HCT116 (cell line): ENCODE data around the gene NKRF. TPM values are rescaled to one million over a fixed set of nuclear protein-coding genes. Genes with fewer than 3 reads are reported as not detected.

Experiments
- ATAC-seq: fragments of 200-7000 bp; cut with Tn5 transposase; 2 replicates; pipeline ENCODE4 v1.9.1; 2020; ENCODE audit warnings: mild to moderate bottlenecking, moderate library complexity
- BruUV-seq: library from RNA; stranded (reverse); fragments of 400-500 nt; replicated peaks from 2 replicates; lab custom pipeline; 2021; lab: Mats Ljungman, UMichigan
- CTCF ChIA-PET: fragments of 300-600 bp; sonication (Branson Sonifier 250); formaldehyde crosslinking; loops from one replicate; lab custom pipeline; 2021; ENCODE audit warnings: antibody characterized with exemption; lab: Charles Lee
- POLR2A ChIA-PET: fragments of 300-600, 350-600 bp; sonication (Branson Sonifier 250); formaldehyde crosslinking; loops from one replicate; lab custom pipeline; 2021; ENCODE audit warnings: antibody characterized with exemption; lab: Charles Lee
- RAD21 ChIA-PET, 2 experiments: fragments of 300-600 bp; sonication (Branson Sonifier 250); formaldehyde crosslinking; loops; one replicate each; lab custom pipeline; 2023; ENCODE audit warnings: low total read pairs in 2 of 2; ENCODE audit not compliant: uncharacterized antibody in 2 of 2, unreplicated experiment in 2 of 2, low non-redundant PET in 1 of 2; lab: Charles Lee
- DNase-seq: peaks from one replicate; pipeline ENCODE4 v3.0.0-alpha.2; 2010; ENCODE audit warnings: low read depth, low spot score
- H2AFZ ChIP-seq: fragments of 200-600 bp; shearing (Covaris generic), sonication (generic); 2 replicates; pipeline ENCODE4 v1.6.1; 2017; ENCODE audit warnings: low read depth, mixed run types, mixed read lengths, antibody characterized with exemption, low read length; ENCODE audit not compliant: poor library complexity, severe bottlenecking
- H3K27ac ChIP-seq: 2 replicates; pipeline ENCODE4 v1.5.1; 2012; ENCODE audit warnings: low read depth, low read length
- H3K27me3 ChIP-seq: fragments of 200-600 bp; sonication (generic); 2 replicates; pipeline ENCODE4 v1.6.1; 2016; ENCODE audit warnings: mixed run types, low read length, mixed read lengths; ENCODE audit not compliant: insufficient read depth
- H3K36me3 ChIP-seq, 2 experiments: fragments of 200-500 bp in 1 of 2; fragments of 200-600 bp in 1 of 2; sonication (Bioruptor generic) in 1 of 2; sonication (generic) in 1 of 2; 2 replicates each; pipeline versions ENCODE4 v1.5.1 to v1.6.1; 2014 to 2016; ENCODE audit warnings: low read length in 2 of 2, inconsistent platforms in 1 of 2, mixed read lengths in 1 of 2, mixed run types in 1 of 2; ENCODE audit not compliant: insufficient read depth in 2 of 2, control insufficient read depth in 1 of 2
- H3K4me1 ChIP-seq, 2 experiments: fragments of 200-600 bp in 1 of 2; sonication (generic) in 1 of 2; 2 replicates each; pipeline versions ENCODE4 v1.5.1 to v1.6.1; 2012 to 2017; ENCODE audit warnings: low read length in 2 of 2, inconsistent platforms in 1 of 2, mild to moderate bottlenecking in 1 of 2, mixed read lengths in 1 of 2, mixed run types in 1 of 2, moderate library complexity in 1 of 2; ENCODE audit not compliant: insufficient read depth in 2 of 2, control insufficient read depth in 1 of 2
- H3K4me2 ChIP-seq: fragments of 200-600 bp; sonication (generic); 2 replicates; pipeline ENCODE4 v1.6.1; 2017; ENCODE audit warnings: mixed run types, low read length, mixed read lengths
- H3K4me3 ChIP-seq, 2 experiments: fragments of 200-600 bp in 1 of 2; sonication (generic) in 1 of 2; replicated peaks in 1 of 2; 2 replicates each; pipeline ENCODE4 v1.5.1; 2011 to 2016; ENCODE audit warnings: low read length in 2 of 2, control low read depth in 1 of 2, low read depth in 1 of 2, mild to moderate bottlenecking in 1 of 2, mixed read lengths in 1 of 2, mixed run types in 1 of 2
- H3K79me2 ChIP-seq: fragments of 200-600 bp; sonication (generic); 2 replicates; pipeline ENCODE4 v1.6.1; 2017; ENCODE audit warnings: mild to moderate bottlenecking, mixed run types, low read length, moderate library complexity, mixed read lengths; ENCODE audit not compliant: insufficient read depth
- H3K9ac ChIP-seq: fragments of 200-600 bp; sonication (generic); 2 replicates; pipeline ENCODE4 v1.6.1; 2016; ENCODE audit warnings: low read length, mixed read lengths
- H3K9me2 ChIP-seq: fragments of 200-600 bp; sonication (generic), shearing (Covaris generic); 2 replicates; pipeline ENCODE4 v1.6.1; 2017; ENCODE audit warnings: mixed run types, mild to moderate bottlenecking, moderate library complexity; ENCODE audit not compliant: insufficient read depth
- H3K9me3 ChIP-seq, 2 experiments: fragments of 200-500 bp in 1 of 2; fragments of 200-600 bp in 1 of 2; sonication (Bioruptor generic) in 1 of 2; sonication (generic) in 1 of 2; 2 replicates each; pipeline ENCODE4 v1.6.1; 2014 to 2017; ENCODE audit warnings: low read length in 2 of 2, mixed read lengths in 2 of 2, inconsistent platforms in 1 of 2, low read depth in 1 of 2, mild to moderate bottlenecking in 1 of 2, mixed run types in 1 of 2, moderate library complexity in 1 of 2; ENCODE audit not compliant: control insufficient read depth in 1 of 2, insufficient read depth in 1 of 2
- H4K20me1 ChIP-seq: fragments of 200-600 bp; sonication (generic), shearing (Covaris generic); 2 replicates; pipeline ENCODE4 v1.6.1; 2017; ENCODE audit warnings: mixed run types, mild to moderate bottlenecking, moderate library complexity; ENCODE audit not compliant: insufficient read depth
- ATF3 ChIP-seq: IDR thresholded peaks from 2 replicates; pipeline ENCODE4 v1.6.1; 2012
- CBX3 ChIP-seq: IDR thresholded peaks from 2 replicates; pipeline ENCODE4 v1.6.1; 2012; ENCODE audit warnings: low read depth
- CEBPB ChIP-seq: IDR thresholded peaks from 2 replicates; pipeline ENCODE4 v1.6.1; 2012; ENCODE audit warnings: low read depth
- EGR1 ChIP-seq: IDR thresholded peaks from 2 replicates; pipeline ENCODE4 v1.6.1; 2012; ENCODE audit warnings: low read depth
- ELF1 ChIP-seq: IDR thresholded peaks from 2 replicates; pipeline ENCODE4 v1.6.1; 2012; ENCODE audit warnings: low read depth, borderline replicate concordance
- EZH2 ChIP-seq: fragments of 200-600 bp; sonication (generic); IDR thresholded peaks from 2 replicates; pipeline ENCODE4 v1.6.1; 2017; ENCODE audit warnings: antibody characterized with exemption, mixed run types
- EZH2phosphoT487 ChIP-seq: fragments of 200-600 bp; IDR thresholded peaks from 2 replicates; pipeline ENCODE4 v1.6.1; 2018; ENCODE audit warnings: antibody characterized with exemption, borderline replicate concordance
- FOSL1 ChIP-seq: IDR thresholded peaks from 2 replicates; pipeline ENCODE4 v1.6.1; 2012; ENCODE audit warnings: low read depth
- POLR2A ChIP-seq: IDR thresholded peaks from 2 replicates; pipeline ENCODE4 v1.7.0; 2011; ENCODE audit warnings: borderline replicate concordance; ENCODE audit not compliant: insufficient read depth, insufficient read length; ENCODE audit errors: extremely low read depth
- POLR2AphosphoS5 ChIP-seq: IDR thresholded peaks from 2 replicates; pipeline ENCODE4 v1.6.1; 2011; ENCODE audit warnings: mild to moderate bottlenecking, low read depth, low read length, moderate library complexity
- REST ChIP-seq: IDR thresholded peaks from 2 replicates; pipeline ENCODE4 v1.6.1; 2012; ENCODE audit warnings: low read depth
- SIN3A ChIP-seq: IDR thresholded peaks from 2 replicates; pipeline ENCODE4 v1.6.1; 2012; ENCODE audit warnings: low read depth
- SP1 ChIP-seq: IDR thresholded peaks from 2 replicates; pipeline ENCODE4 v1.6.1; 2012; ENCODE audit warnings: low read depth
- SRF ChIP-seq: IDR thresholded peaks from 2 replicates; pipeline ENCODE4 v1.6.1; 2012; ENCODE audit warnings: low read depth
- TCF7L2 ChIP-seq: IDR thresholded peaks from 2 replicates; pipeline ENCODE4 v1.7.0; 2011; ENCODE audit warnings: borderline replicate concordance, inconsistent platforms; ENCODE audit not compliant: insufficient read depth, insufficient read length; ENCODE audit errors: extremely low read depth
- YY1 ChIP-seq: IDR thresholded peaks from 2 replicates; pipeline ENCODE4 v1.6.1; 2011; ENCODE audit warnings: low read length, low read depth, moderate library complexity, mild to moderate bottlenecking; ENCODE audit not compliant: insufficient replicate concordance; ENCODE audit errors: extremely low read depth
- ZBTB33 ChIP-seq: IDR thresholded peaks from 2 replicates; pipeline ENCODE4 v1.6.1; 2011; ENCODE audit warnings: mild to moderate bottlenecking, low read length, moderate library complexity; ENCODE audit not compliant: insufficient replicate concordance; ENCODE audit errors: extremely low read depth
- ZFX ChIP-seq: fragments of 450-650 bp; IDR thresholded peaks from 2 replicates; pipeline ENCODE4 v1.6.1; 2017
- ZNF274 ChIP-seq: fragments of 200-500 bp; sonication (Bioruptor generic); IDR thresholded peaks from 2 replicates; pipeline ENCODE4 v1.6.1; 2014; ENCODE audit warnings: mild to moderate bottlenecking, low read depth, low read length, inconsistent platforms
- intact Hi-C: fragments of 100-400 bp; cut with micrococcal nuclease; formaldehyde crosslinking; loops from 2 replicates; pipeline ENCODE4 v1.10.0; 2022
- total RNA-seq: library from RNA; stranded (reverse); gene quantifications from one replicate; pipeline ENCODE4 v1.2.1, GENCODE V29; 2021; ENCODE audit not compliant: unreplicated experiment
- TF ChIP-seq, protein P1 (sequence below): IDR thresholded peaks from 2 replicates; pipeline ENCODE4 v1.6.1; 2012

The NKRF gene
- total RNA-seq, 1 experiment from 2014 or later: 22.8 TPM

GRCh38 chrX:119624417-119624816, 18.2 kb upstream of the NKRF start (continued):
- TF ChIP-seq ZBTB33: no peak
- no peak for TF ChIP-seq CEBPB
- TF ChIP-seq, all 23 proteins: peak for 0

DNA sequence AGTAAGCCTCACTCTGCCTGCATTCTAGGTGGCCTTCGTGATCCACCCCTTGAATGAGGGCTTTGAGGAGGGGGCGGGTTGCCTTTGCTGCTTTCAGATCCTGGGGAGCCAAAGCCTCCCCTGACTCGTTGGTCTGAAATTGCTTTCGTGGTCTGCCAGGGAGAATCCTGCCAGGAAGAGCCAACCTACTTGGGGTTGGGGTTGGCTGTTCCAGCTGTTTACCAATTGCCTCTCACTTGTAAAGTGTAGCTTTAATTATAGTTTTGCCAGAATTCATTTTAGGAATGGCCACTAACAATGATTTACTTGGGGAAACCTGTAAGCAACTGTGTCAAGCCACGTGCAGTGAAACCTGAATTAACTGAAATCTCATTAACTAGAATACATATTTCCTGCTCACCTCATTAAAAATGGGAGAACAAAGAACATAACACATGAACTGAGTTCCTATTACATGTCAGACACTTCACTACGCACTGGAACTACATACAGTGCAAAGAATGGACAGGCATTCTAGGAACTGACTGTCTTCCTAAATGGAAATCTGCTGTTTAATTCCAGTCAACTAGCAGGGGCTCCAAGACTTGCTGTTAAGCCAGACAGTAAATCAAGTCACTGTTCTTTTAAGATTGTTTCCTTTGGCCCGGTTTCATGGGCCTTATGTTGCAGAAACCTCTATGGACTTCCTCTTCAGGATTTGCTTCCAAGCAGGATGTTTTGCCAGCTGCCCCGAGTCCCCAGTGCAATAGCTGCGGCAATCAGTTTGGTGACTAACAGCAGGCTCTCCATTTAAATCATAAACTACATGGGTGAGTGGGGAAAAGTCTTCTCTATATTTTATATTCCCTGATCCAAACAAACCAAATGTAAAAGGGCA, 16.4 kb upstream of the NKRF start:
- H3K9ac ChIP-seq: no peak overlapping the region
- no peak overlapping the region for H3K27ac ChIP-seq
- ChIA-PET POLR2A (no interaction called here), RAD21 (no interaction called here), CTCF (no interaction called here)
- no peaks in the 10 kb centered on the region for H3K4me1 ChIP-seq
- H3K4me2 ChIP-seq: no peak overlapping the region
- no peaks in the 10 kb centered on the region for H3K27me3 ChIP-seq
- no peaks in the 10 kb centered on the region for H3K9me3 ChIP-seq
- no peak for ATAC-seq
- no peaks in the 10 kb centered on the region for H4K20me1 ChIP-seq
- no peak for DNase-seq
- TF ChIP-seq REST: no peak
- TF ChIP-seq, protein P1, sequence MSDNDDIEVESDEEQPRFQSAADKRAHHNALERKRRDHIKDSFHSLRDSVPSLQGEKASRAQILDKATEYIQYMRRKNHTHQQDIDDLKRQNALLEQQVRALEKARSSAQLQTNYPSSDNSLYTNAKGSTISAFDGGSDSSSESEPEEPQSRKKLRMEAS: no peak
- TF ChIP-seq EGR1: no peak
- no peak for TF ChIP-seq SRF
- TF ChIP-seq POLR2AphosphoS5: no peak
- TF ChIP-seq EZH2: no peak
- TF ChIP-seq CBX3: no peak
- TF ChIP-seq YY1: no peak
- TF ChIP-seq EZH2phosphoT487: no peak
- no peak for TF ChIP-seq ATF3
- no peak for TF ChIP-seq SP1
- TF ChIP-seq ZFX: no peak
- TF ChIP-seq SIN3A: no peak
- TF ChIP-seq CEBPB: no peak
- TF ChIP-seq ELF1: no peak
- no peak for TF ChIP-seq POLR2A
- no peak for TF ChIP-seq ZNF274
- TF ChIP-seq TCF7L2: no peak
- no peak for TF ChIP-seq FOSL1
- no peak overlapping the region for H3K4me3 ChIP-seq
- no peaks in the 10 kb centered on the region for H3K36me3 ChIP-seq
- no peak overlapping the region for H2AFZ ChIP-seq
- BruUV-seq: no TSS peak
- intact Hi-C loops: no loop called here
- no peaks in the 10 kb centered on the region for H3K79me2 ChIP-seq
- no peaks in the 10 kb centered on the region for H3K9me2 ChIP-seq
